HepG2 (cell line): ENCODE measurements around the gene NPNT. TPM values are rescaled to one million over a fixed set of nuclear protein-coding genes. Genes with fewer than 3 reads are reported as not detected.

ENCODE experiments used
- ATAC-seq: fragments of 200-7000 bp; cut with Tn5 transposase; 3 replicates; pipeline ENCODE4 v1.9.1; 2020; ENCODE audit warnings: mild to moderate bottlenecking, moderate library complexity
- BruUV-seq: library from RNA; stranded (reverse); fragments of 400-500 nt; replicated peaks from 2 replicates; lab custom pipeline; 2021; lab: Mats Ljungman, UMichigan
- CTCF ChIA-PET: fragments of 300-600 bp; formaldehyde crosslinking; extraction: SDS; loops from one replicate; lab custom pipeline; 2021; ENCODE audit warnings: low total read pairs, inconsistent platforms, low intra/inter-chr PET ratio; lab: Yijun Ruan, JAX
- POLR2A ChIA-PET: fragments of 350-600 bp; sonication (Branson Sonifier 250); formaldehyde crosslinking; loops from one replicate; lab custom pipeline; 2020; ENCODE audit warnings: antibody characterized with exemption, inconsistent platforms; lab: Yijun Ruan, JAX
- DNase-seq: peaks from one replicate; pipeline ENCODE4 v3.0.0-alpha.2; 2015; ENCODE audit warnings: low spot score
- FAIRE-seq: peaks from 3 replicates; lab custom pipeline; 2011; peaks lifted over from hg19 to GRCh38; lab: Jason Lieb, UNC
- H2AFZ ChIP-seq: one replicate; pipeline ENCODE4 v1.6.1; 2011; ENCODE audit warnings: low read length, inconsistent platforms
- H3K27ac ChIP-seq: fragments of 300-600 bp; 3 replicates; pipeline ENCODE4 v1.8.0; 2011; ENCODE audit warnings: mixed run types, mild to moderate bottlenecking, mixed read lengths, low read length, inconsistent platforms; ENCODE audit not compliant: insufficient read depth; ENCODE audit errors: extremely low read length
- H3K27me3 ChIP-seq, 2 experiments: fragments of 200-600 bp in 1 of 2; 2 replicates in 1 of 2; 3 replicates in 1 of 2; pipeline versions ENCODE4 v1.6.0 to v1.8.0; 2011; ENCODE audit warnings: low read length in 2 of 2, mild to moderate bottlenecking in 2 of 2, moderate library complexity in 2 of 2, inconsistent platforms in 1 of 2; ENCODE audit not compliant: insufficient read depth in 2 of 2, control insufficient read depth in 1 of 2
- H3K36me3 ChIP-seq, 2 experiments: fragments of 200-600 bp in 1 of 2; replicated peaks in 1 of 2; 2 replicates in 1 of 2; 3 replicates in 1 of 2; pipeline versions ENCODE4 v1.5.1 to v1.8.0; 2011; ENCODE audit warnings: low read length in 2 of 2, inconsistent platforms in 1 of 2; ENCODE audit not compliant: insufficient read depth in 2 of 2, control insufficient read depth in 1 of 2
- H3K4me1 ChIP-seq: 2 replicates; pipeline ENCODE4 v1.5.1; 2012; ENCODE audit warnings: low read length, inconsistent platforms; ENCODE audit not compliant: insufficient read depth
- H3K4me2 ChIP-seq: 2 replicates; pipeline ENCODE4 v1.6.0; 2011; ENCODE audit warnings: low read depth, low read length, inconsistent platforms
- H3K4me3 ChIP-seq, 3 experiments: fragments of 200-600 bp in 1 of 3; sonication (generic), shearing (Covaris generic) in 1 of 3; replicated peaks in 1 of 3; 2 replicates each; pipeline ENCODE4 v1.5.1; 2011 to 2016; ENCODE audit warnings: low read length in 3 of 3, inconsistent platforms in 2 of 3, low read depth in 2 of 3, mild to moderate bottlenecking in 2 of 3, control low read depth in 1 of 3, mixed read lengths in 1 of 3; ENCODE audit not compliant: insufficient read depth in 1 of 3
- H3K79me2 ChIP-seq: one replicate; pipeline ENCODE4 v1.6.1; 2011; ENCODE audit warnings: low read length, inconsistent platforms; ENCODE audit not compliant: insufficient read depth
- H3K9ac ChIP-seq: 2 replicates; pipeline ENCODE4 v1.6.0; 2011; ENCODE audit warnings: mild to moderate bottlenecking, low read depth, low read length, inconsistent platforms; ENCODE audit not compliant: insufficient read depth
- H3K9me3 ChIP-seq: 2 replicates; pipeline ENCODE4 v1.5.1; 2012; ENCODE audit warnings: mild to moderate bottlenecking, low read length
- H4K20me1 ChIP-seq: 2 replicates; pipeline ENCODE4 v1.6.0; 2011; ENCODE audit warnings: inconsistent platforms, mild to moderate bottlenecking, low read length, moderate library complexity; ENCODE audit not compliant: insufficient read depth
- CBFB ChIP-seq: sonication (generic); formaldehyde crosslinking; IDR thresholded peaks from 2 replicates; pipeline ENCODE4 v1.4.0; 2020; ENCODE audit warnings: missing genetic modification reagents
- EHMT2 ChIP-seq: fragments of 200-600 bp; sonication (generic); IDR thresholded peaks from 2 replicates; pipeline ENCODE4 v1.7.0; 2017; ENCODE audit warnings: antibody characterized with exemption, low read depth, low read length, borderline replicate concordance
- FOXA3 ChIP-seq: IDR thresholded peaks from 2 replicates; pipeline ENCODE4 v1.6.1; 2016; ENCODE audit warnings: missing genetic modification reagents, missing compliant biosample characterization
- FOXP1 ChIP-seq, 2 experiments: fragments of 450-650 bp in 1 of 2; IDR thresholded peaks; 2 replicates each; pipeline ENCODE4 v1.6.1; 2017 to 2018; ENCODE audit warnings: antibody characterized with exemption in 1 of 2
- NFE2L2 ChIP-seq: fragments of 150-350 bp; IDR thresholded peaks from 2 replicates; pipeline ENCODE4 v1.6.1; 2014; ENCODE audit warnings: low read length
- RFXAP ChIP-seq: sonication (generic); formaldehyde crosslinking; IDR thresholded peaks from 2 replicates; pipeline ENCODE4 v1.4.0; 2020; ENCODE audit warnings: missing genetic modification reagents, borderline replicate concordance
- SALL1 ChIP-seq: sonication (generic); formaldehyde crosslinking; IDR thresholded peaks from 2 replicates; pipeline ENCODE4 v1.8.0; 2022; ENCODE audit warnings: mild to moderate bottlenecking, missing genetic modification reagents
- SIX4 ChIP-seq: sonication (generic); formaldehyde crosslinking; IDR thresholded peaks from 2 replicates; pipeline ENCODE4 v1.4.0; 2020; ENCODE audit warnings: missing genetic modification reagents
- TBX2 ChIP-seq: sonication (generic); formaldehyde crosslinking; IDR thresholded peaks from 2 replicates; pipeline ENCODE4 v1.5.0; 2020; ENCODE audit warnings: missing genetic modification reagents, mild to moderate bottlenecking, borderline replicate concordance
- TEAD3 ChIP-seq: optimal IDR thresholded peaks from 2 replicates; pipeline ENCODE3; 2016; ENCODE audit warnings: borderline replicate concordance
- ZNF12 ChIP-seq: sonication (generic); formaldehyde crosslinking; IDR thresholded peaks from 2 replicates; pipeline ENCODE4 v1.5.0; 2020; ENCODE audit warnings: missing genetic modification reagents
- ZNF264 ChIP-seq: sonication (generic); formaldehyde crosslinking; IDR thresholded peaks from 2 replicates; pipeline ENCODE4 v1.4.0; 2020; ENCODE audit warnings: missing genetic modification reagents
- ZNF547 ChIP-seq: sonication (generic); formaldehyde crosslinking; IDR thresholded peaks from 2 replicates; pipeline ENCODE4 v1.5.1; 2020; ENCODE audit warnings: mild to moderate bottlenecking, missing genetic modification reagents
- WGBS: methylation state at CpG from one replicate; pipeline ENCODE4 v1.1.6; 2017; ENCODE audit warnings: low lambda C conversion rate; 5-methylcytosine and 5-hydroxymethylcytosine counted together
- in situ Hi-C: cut with HindIII; loops from 2 replicates; pipeline ENCODE4 v1.10.0; 2017; ENCODE audit warnings: low pct_unique_long_range_greater_than_20kb; ENCODE audit not compliant: extremely low pct_ligation_motif_present
- intact Hi-C: fragments of 100-400 bp; cut with micrococcal nuclease; formaldehyde crosslinking; loops from one replicate; pipeline ENCODE4 v1.10.0; 2022; ENCODE audit not compliant: unreplicated experiment
- polyA plus RNA-seq, 8 experiments: library from polyadenylated mRNA; depleted of rRNA in 3 of 8; stranded (reverse) in 7 of 8; unstranded in 1 of 8; fragments of >200 nt; fragmentation: Illumina TruSeq in 4 of 8; extraction: Trizol in 4 of 8; gene quantifications; 2 replicates each; pipeline versions ENCODE4 v1.2.1 to v1.2.3, GENCODE V29; 2011 to 2016; ENCODE audit warnings: low read depth in 4 of 8, missing spikeins in 1 of 8, mixed read lengths in 1 of 8; ENCODE audit not compliant: insufficient read depth in 1 of 8
- total RNA-seq, 5 experiments: library from RNA; depleted of rRNA; stranded (reverse); fragments of >200 nt; fragmentation: Illumina TruSeq; extraction: Trizol; gene quantifications; 2 replicates each; pipeline ENCODE4 v1.2.3, GENCODE V29; 2016; ENCODE audit warnings: low read depth in 1 of 5
- TF ChIP-seq, protein P1 (sequence below): sonication (generic); formaldehyde crosslinking; IDR thresholded peaks from 2 replicates; pipeline ENCODE4 v1.5.1; 2020; ENCODE audit warnings: missing genetic modification reagents, mild to moderate bottlenecking, borderline replicate concordance
- TF ChIP-seq, protein P2 (sequence below): sonication (generic); formaldehyde crosslinking; IDR thresholded peaks from 2 replicates; pipeline ENCODE4 v1.8.0; 2022; ENCODE audit warnings: mild to moderate bottlenecking, missing genetic modification reagents
- TF ChIP-seq, protein P3 (sequence below): sonication (generic); formaldehyde crosslinking; IDR thresholded peaks from 2 replicates; pipeline ENCODE4 v1.5.1; 2020; ENCODE audit warnings: missing genetic modification reagents, mild to moderate bottlenecking, borderline replicate concordance
- TF ChIP-seq, protein P4 (sequence below): sonication (generic); formaldehyde crosslinking; IDR thresholded peaks from 2 replicates; pipeline ENCODE4 v1.8.0; 2022; ENCODE audit warnings: mild to moderate bottlenecking, missing genetic modification reagents, borderline replicate concordance

NPNT gene
- total and polyA plus RNA-seq, 2 of the 13 experiments (the other 11 are each of a cell fraction or from before 2014, with no cell fraction given), result 1.1 to 19.1 TPM

DNA sequence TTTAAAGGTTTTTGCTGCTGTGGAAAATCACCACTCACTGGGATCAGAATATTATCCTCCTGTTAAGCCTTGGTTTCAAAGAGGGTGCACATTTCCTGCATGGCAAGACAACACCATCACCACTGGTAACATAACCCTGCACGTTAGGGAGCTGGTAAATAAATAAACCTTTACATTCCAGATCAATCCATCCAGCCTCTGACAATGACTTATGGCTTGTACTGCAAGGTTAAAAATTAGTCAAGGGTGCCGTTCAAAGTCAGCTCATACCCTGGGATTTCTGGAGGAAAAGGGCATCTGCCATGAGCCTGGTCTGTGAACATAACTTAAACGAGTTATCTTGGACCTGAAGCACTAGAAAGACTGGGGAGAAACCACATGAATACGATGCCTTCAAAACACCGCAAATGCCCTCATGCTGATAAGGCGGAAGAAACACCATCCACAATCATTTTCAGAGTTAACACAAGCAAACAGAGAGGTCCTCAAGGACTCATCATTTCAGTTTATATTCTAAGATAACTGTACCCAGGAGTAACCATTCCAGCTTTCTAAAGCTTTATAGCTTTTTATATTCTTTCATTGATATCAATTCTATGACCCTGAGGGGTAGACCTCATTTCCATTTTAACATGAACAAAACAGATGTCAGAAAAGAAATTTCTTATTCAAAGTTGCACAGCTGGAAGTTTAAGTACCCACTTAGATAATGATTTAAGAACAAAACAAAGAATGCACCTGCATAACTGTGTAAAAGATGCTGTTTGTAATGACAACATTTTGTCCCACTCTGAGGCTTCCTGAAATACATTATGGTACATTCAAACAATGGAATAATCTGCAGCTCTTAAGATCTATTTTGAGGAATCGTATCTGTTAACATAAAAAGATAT is 103.1 kb downstream of the NPNT start:
- ATAC-seq (peak; percentile 99), FAIRE-seq (peak; percentile 98), DNase-seq (peak; percentile 89)
- ChIA-PET POLR2A (interaction anchor here (1.0 kb wide), 1 partner anchor 36 kb away, joined by 3 read pairs; no protein-coding TSS in a partner anchor), CTCF (no interaction called here)
- H3K27me3 ChIP-seq, result no peaks in the 10 kb centered on the region
- peak overlapping the region; percentile 58 for H3K27ac ChIP-seq
- no peaks in the 10 kb centered on the region for H3K36me3 ChIP-seq
- H3K79me2 ChIP-seq, result no peaks in the 10 kb centered on the region
- no peak overlapping the region; a peak in 2 of 6 replicates for H3K4me3 ChIP-seq
- H3K4me2 ChIP-seq, result peak overlapping the region; percentile 55
- H2AFZ ChIP-seq, result no peak overlapping the region
- 26% methylated on average over 7 of the region's 7 CpGs for WGBS
- intact Hi-C loops (loop anchor here (2.0 kb wide), 2 partner anchors 38 to 104 kb away; partner anchors contain the start of gene NPNT), in situ Hi-C loops (no loop called here)
- no peak overlapping the region for H3K9ac ChIP-seq
- BruUV-seq, result no TSS peak
- no peaks in the 10 kb centered on the region for H3K9me3 ChIP-seq
- H3K4me1 ChIP-seq, result peaks cover 46% of the 10 kb centered on the region
- no peaks in the 10 kb centered on the region for H4K20me1 ChIP-seq
- TF ChIP-seq, protein P1, sequence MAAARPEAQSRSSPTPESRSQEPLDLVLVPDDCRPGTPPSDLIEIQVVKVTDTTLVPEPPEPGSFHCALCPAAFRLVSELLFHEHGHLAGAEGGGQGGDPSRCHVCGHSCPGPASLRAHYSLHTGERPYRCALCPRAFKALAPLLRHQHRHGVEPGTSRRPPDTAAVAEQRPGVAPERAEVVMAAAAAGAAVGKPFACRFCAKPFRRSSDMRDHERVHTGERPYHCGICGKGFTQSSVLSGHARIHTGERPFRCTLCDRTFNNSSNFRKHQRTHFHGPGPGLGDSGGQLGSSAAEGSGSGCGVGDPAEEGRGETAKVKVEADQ (CRISPR knock-in tag), result 0 out of 2 replicates have a peak, but pooled peaks have one; percentile 48
- TF ChIP-seq FOXA3 (CRISPR knock-in tag) (peak; percentile 71; the same call in 1 of the 2 replicates), ZNF264 (peak; percentile 39; the same call in 1 of the 2 replicates), EHMT2 (no peak; the same call in 1 of the 2 replicates), FOXP1 (IDR thresholded peaks at IDR 0.05) (no peak), FOXP1 (CRISPR knock-in tag; IDR thresholded peaks at IDR 0.05) (peak; percentile 83), TEAD3 (CRISPR knock-in tag) (peak; percentile 85), TBX2 (CRISPR knock-in tag) (peak; percentile 65; the same call in 1 of the 2 replicates), CBFB (0 out of 2 replicates have a peak, but pooled peaks have one; percentile 33), SALL1 (CRISPR knock-in tag) (peak; percentile 55), ZNF12 (CRISPR knock-in tag) (peak; percentile 21; the same call in 1 of the 2 replicates), ZNF547 (CRISPR knock-in tag) (0 out of 2 replicates have a peak, but pooled peaks have one; percentile 33), NFE2L2 (no peak), SIX4 (CRISPR knock-in tag) (peak; percentile 48; the same call in 1 of the 2 replicates), RFXAP (CRISPR knock-in tag) (0 out of 2 replicates have a peak, but pooled peaks have one; percentile 32)
- TF ChIP-seq, protein P2, sequence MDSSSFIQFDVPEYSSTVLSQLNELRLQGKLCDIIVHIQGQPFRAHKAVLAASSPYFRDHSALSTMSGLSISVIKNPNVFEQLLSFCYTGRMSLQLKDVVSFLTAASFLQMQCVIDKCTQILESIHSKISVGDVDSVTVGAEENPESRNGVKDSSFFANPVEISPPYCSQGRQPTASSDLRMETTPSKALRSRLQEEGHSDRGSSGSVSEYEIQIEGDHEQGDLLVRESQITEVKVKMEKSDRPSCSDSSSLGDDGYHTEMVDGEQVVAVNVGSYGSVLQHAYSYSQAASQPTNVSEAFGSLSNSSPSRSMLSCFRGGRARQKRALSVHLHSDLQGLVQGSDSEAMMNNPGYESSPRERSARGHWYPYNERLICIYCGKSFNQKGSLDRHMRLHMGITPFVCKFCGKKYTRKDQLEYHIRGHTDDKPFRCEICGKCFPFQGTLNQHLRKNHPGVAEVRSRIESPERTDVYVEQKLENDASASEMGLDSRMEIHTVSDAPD (CRISPR knock-in tag), result peak; percentile 65; the same call in 1 of the 2 replicates
- TF ChIP-seq, protein P3, sequence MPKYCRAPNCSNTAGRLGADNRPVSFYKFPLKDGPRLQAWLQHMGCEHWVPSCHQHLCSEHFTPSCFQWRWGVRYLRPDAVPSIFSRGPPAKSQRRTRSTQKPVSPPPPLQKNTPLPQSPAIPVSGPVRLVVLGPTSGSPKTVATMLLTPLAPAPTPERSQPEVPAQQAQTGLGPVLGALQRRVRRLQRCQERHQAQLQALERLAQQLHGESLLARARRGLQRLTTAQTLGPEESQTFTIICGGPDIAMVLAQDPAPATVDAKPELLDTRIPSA, result no peak
- TF ChIP-seq, protein P4, sequence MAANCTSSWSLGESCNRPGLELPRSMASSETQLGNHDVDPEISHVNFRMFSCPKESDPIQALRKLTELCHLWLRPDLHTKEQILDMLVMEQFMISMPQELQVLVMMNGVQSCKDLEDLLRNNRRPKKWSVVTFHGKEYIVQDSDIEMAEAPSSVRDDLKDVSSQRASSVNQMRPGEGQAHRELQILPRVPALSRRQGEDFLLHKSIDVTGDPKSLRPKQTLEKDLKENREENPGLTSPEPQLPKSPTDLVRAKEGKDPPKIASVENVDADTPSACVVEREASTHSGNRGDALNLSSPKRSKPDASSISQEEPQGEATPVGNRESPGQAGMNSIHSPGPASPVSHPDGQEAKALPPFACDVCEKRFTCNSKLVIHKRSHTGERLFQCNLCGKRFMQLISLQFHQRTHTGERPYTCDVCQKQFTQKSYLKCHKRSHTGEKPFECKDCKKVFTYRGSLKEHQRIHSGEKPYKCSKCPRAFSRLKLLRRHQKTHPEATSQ, result peak; percentile 81; the same call in 1 of the 2 replicates
